Measurements from ENCODE around the gene UTS2R. TPM values are rescaled to one million over a fixed set of nuclear protein-coding genes. Genes with fewer than 3 reads are reported as not detected.

The UTS2R gene
- total RNA-seq, 1 experiment from 2014 or later: 0.46 TPM

GRCh38 chr17:82403662-82404660, 32.4 kb downstream of the UTS2R start (continued):
- TF ChIP-seq ZNF281 (CRISPR knock-in tag; IDR thresholded peaks at IDR 0.05): no peak
- TF ChIP-seq, protein P1, sequence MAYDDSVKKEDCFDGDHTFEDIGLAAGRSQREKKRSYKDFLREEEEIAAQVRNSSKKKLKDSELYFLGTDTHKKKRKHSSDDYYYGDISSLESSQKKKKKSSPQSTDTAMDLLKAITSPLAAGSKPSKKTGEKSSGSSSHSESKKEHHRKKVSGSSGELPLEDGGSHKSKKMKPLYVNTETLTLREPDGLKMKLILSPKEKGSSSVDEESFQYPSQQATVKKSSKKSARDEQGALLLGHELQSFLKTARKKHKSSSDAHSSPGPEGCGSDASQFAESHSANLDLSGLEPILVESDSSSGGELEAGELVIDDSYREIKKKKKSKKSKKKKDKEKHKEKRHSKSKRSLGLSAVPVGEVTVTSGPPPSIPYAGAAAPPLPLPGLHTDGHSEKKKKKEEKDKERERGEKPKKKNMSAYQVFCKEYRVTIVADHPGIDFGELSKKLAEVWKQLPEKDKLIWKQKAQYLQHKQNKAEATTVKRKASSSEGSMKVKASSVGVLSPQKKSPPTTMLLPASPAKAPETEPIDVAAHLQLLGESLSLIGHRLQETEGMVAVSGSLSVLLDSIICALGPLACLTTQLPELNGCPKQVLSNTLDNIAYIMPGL (CRISPR knock-in tag; IDR thresholded peaks at IDR 0.05): no peak
- no peak for TF ChIP-seq HMGA2 (CRISPR knock-in tag; IDR thresholded peaks at IDR 0.05)
- TF ChIP-seq ZNF671 (CRISPR knock-in tag; IDR thresholded peaks at IDR 0.05): no peak
- TF ChIP-seq ZNF263 (CRISPR knock-in tag; IDR thresholded peaks at IDR 0.05; ENCODE audit: low read depth): no peak
- no peak for TF ChIP-seq SOX15 (CRISPR knock-in tag; IDR thresholded peaks at IDR 0.05)
- TF ChIP-seq, protein P2, sequence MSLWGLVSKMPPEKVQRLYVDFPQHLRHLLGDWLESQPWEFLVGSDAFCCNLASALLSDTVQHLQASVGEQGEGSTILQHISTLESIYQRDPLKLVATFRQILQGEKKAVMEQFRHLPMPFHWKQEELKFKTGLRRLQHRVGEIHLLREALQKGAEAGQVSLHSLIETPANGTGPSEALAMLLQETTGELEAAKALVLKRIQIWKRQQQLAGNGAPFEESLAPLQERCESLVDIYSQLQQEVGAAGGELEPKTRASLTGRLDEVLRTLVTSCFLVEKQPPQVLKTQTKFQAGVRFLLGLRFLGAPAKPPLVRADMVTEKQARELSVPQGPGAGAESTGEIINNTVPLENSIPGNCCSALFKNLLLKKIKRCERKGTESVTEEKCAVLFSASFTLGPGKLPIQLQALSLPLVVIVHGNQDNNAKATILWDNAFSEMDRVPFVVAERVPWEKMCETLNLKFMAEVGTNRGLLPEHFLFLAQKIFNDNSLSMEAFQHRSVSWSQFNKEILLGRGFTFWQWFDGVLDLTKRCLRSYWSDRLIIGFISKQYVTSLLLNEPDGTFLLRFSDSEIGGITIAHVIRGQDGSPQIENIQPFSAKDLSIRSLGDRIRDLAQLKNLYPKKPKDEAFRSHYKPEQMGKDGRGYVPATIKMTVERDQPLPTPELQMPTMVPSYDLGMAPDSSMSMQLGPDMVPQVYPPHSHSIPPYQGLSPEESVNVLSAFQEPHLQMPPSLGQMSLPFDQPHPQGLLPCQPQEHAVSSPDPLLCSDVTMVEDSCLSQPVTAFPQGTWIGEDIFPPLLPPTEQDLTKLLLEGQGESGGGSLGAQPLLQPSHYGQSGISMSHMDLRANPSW (CRISPR knock-in tag; conservative IDR thresholded peaks at IDR 0.05; ENCODE audit: low read depth): no peak
- no peak for TF ChIP-seq MYBL2 (CRISPR knock-in tag; IDR thresholded peaks at IDR 0.05)

DNA sequence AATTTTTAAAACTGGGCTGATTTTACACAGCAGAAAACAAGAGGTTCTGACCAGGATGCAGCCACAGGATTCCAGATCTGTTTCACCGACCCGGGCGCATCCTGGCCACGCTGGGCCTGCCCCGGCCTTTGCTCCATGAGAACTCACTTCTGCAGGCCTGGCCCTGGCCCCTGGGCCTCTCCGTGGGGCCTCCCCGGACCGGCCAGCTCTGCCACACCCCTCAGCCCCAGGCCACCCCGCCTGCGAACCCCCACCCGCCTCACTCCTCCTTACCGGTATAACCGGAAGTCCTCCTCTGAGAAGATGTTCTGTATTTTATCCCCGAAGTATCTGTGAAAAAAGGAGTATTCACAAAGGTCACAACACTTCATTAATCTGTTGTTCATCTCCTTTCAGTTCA, 33.5 kb downstream of the UTS2R start:
- DNase-seq (ENCODE audit: low spot score): no peak
- POLR2A ChIA-PET: no interaction called here
- no peak overlapping the region for H3K4me3 Mint-ChIP-seq
- H3K4me1 Mint-ChIP-seq: no peaks in the 10 kb centered on the region
- H3K27ac Mint-ChIP-seq: no peak overlapping the region
- peaks cover 11% of the 10 kb centered on the region for H3K36me3 Mint-ChIP-seq
- ATAC-seq: no peak
- no peaks in the 10 kb centered on the region for H3K9me3 Mint-ChIP-seq
- no peaks in the 10 kb centered on the region for H3K27me3 Mint-ChIP-seq (ENCODE audit: low read depth)
- CTCF ChIA-PET: interaction anchor here (1.3 kb wide), 1 partner anchor 20 kb away, joined by 3 read pairs; no protein-coding TSS in a partner anchor
- TF ChIP-seq MAX (CRISPR knock-in tag; IDR thresholded peaks at IDR 0.05) (no peak), TP53 (CRISPR knock-in tag; IDR thresholded peaks at IDR 0.05) (no peak), RORB (CRISPR knock-in tag; IDR thresholded peaks at IDR 0.05) (no peak), NR1H2 (CRISPR knock-in tag; IDR thresholded peaks at IDR 0.05) (no peak), NR3C1 (CRISPR knock-in tag; conservative IDR thresholded peaks at IDR 0.05; ENCODE audit: low read depth) (no peak), TCF7 (CRISPR knock-in tag; IDR thresholded peaks at IDR 0.05; ENCODE audit: low read depth) (no peak), ZNF281 (CRISPR knock-in tag; IDR thresholded peaks at IDR 0.05) (no peak), NFE2L1 (CRISPR knock-in tag; IDR thresholded peaks at IDR 0.05) (no peak), JAZF1 (CRISPR knock-in tag; IDR thresholded peaks at IDR 0.05) (no peak), CDX4 (CRISPR knock-in tag; IDR thresholded peaks at IDR 0.05; ENCODE audit: borderline replicate concordance) (no peak), TEAD1 (CRISPR knock-in tag; IDR thresholded peaks at IDR 0.05) (no peak), HMGA2 (CRISPR knock-in tag; IDR thresholded peaks at IDR 0.05) (no peak)
- TF ChIP-seq, protein P3, sequence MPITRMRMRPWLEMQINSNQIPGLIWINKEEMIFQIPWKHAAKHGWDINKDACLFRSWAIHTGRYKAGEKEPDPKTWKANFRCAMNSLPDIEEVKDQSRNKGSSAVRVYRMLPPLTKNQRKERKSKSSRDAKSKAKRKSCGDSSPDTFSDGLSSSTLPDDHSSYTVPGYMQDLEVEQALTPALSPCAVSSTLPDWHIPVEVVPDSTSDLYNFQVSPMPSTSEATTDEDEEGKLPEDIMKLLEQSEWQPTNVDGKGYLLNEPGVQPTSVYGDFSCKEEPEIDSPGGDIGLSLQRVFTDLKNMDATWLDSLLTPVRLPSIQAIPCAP (CRISPR knock-in tag; IDR thresholded peaks at IDR 0.05): no peak
- TF ChIP-seq, protein P4, sequence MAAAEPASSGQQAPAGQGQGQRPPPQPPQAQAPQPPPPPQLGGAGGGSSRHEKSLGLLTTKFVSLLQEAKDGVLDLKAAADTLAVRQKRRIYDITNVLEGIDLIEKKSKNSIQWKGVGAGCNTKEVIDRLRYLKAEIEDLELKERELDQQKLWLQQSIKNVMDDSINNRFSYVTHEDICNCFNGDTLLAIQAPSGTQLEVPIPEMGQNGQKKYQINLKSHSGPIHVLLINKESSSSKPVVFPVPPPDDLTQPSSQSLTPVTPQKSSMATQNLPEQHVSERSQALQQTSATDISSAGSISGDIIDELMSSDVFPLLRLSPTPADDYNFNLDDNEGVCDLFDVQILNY (CRISPR knock-in tag; IDR thresholded peaks at IDR 0.05): no peak
- TF ChIP-seq, protein P5, sequence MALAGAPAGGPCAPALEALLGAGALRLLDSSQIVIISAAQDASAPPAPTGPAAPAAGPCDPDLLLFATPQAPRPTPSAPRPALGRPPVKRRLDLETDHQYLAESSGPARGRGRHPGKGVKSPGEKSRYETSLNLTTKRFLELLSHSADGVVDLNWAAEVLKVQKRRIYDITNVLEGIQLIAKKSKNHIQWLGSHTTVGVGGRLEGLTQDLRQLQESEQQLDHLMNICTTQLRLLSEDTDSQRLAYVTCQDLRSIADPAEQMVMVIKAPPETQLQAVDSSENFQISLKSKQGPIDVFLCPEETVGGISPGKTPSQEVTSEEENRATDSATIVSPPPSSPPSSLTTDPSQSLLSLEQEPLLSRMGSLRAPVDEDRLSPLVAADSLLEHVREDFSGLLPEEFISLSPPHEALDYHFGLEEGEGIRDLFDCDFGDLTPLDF (CRISPR knock-in tag; IDR thresholded peaks at IDR 0.05): no peak

Data from WTC11 (cell line).